Fibroblast of the conjunctiva (primary cell): Measurements from ENCODE around the gene DDX42.

Experiments used
- DNase-seq: peaks from one replicate; pipeline ENCODE4 v3.0.0-alpha.2; 2010; ENCODE audit warnings: low read depth

DDX42 gene

DNA sequence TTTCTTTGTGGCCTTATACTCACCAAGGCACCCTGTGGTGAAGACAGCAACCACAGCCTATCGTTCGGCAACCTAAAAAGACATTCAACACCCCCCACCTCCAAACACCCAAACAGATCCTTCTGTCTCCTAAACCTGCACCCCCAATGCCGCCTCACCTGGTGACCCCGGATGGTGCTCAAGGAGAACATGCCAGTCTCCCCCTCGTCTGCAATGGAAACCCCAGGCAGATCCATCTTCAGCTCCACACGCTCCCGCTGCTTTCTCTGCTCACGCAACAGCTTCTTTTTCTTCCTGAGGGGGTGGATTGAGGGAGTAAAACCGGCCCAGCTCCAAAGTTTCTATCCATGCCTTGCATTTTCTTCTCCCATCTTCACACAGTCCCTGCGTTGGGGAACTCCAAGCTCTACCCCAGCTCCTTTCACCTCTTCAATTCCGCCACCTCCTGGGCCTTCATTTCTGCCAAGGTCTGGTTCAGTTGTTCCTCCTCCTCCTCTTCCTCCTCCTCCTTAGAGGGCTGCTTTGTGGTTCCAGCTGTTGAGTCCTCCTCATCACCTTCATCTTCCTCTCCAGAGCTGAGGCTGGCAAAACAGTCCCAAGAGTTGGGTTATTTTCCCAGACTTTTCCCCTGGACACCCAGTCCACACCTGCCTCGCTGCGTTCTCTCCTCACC, 49.8 kb downstream of the DDX42 start:
- no peak for DNase-seq

DNA sequence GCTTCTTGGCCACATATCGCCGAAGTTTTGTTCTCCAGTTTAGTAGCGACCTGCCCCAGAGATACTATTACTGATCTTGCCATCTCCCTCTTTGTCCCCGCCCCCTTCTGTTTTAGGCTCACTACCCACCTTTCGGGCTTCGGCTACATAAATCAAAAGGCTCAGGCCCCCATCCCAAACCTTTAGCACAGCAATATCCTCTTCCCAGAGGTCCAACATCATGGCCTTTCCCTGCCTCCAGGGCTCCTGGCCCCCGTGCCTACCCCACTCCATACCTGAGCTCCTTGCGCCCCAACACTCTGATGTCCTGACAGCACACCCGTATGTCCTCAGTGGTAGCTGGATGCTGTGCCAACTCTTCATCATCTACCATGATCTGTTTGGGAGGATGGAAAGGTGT, 50.4 kb downstream of the DDX42 start:
- DNase-seq = no peak

DNA sequence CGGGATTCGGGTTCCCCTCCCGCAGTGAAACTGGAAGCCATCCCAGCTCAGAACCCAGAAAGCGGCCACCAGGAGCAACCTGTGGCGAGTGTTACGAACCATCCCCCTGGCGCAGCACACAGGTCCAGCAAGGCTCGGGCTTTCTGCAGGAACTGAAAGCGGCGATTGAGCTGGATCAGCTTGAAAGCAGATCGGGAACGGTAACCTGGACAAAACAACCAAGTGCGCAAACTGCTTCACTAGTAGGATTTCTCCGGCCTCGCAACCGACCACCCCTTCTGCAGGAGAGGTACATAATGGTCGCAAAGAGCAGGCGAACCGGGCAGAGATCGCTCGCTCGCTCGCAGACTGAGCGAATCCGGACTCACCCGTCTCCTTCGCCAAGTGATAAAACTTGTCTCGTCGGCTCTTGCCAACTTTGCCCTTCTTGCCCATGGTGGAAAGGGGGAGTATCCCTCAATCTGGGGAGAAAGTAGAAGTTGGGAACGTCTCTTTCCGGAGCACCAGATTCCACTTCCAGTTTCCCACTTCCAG, 52.6 kb downstream of the DDX42 start:
- DNase-seq = no peak

DNA sequence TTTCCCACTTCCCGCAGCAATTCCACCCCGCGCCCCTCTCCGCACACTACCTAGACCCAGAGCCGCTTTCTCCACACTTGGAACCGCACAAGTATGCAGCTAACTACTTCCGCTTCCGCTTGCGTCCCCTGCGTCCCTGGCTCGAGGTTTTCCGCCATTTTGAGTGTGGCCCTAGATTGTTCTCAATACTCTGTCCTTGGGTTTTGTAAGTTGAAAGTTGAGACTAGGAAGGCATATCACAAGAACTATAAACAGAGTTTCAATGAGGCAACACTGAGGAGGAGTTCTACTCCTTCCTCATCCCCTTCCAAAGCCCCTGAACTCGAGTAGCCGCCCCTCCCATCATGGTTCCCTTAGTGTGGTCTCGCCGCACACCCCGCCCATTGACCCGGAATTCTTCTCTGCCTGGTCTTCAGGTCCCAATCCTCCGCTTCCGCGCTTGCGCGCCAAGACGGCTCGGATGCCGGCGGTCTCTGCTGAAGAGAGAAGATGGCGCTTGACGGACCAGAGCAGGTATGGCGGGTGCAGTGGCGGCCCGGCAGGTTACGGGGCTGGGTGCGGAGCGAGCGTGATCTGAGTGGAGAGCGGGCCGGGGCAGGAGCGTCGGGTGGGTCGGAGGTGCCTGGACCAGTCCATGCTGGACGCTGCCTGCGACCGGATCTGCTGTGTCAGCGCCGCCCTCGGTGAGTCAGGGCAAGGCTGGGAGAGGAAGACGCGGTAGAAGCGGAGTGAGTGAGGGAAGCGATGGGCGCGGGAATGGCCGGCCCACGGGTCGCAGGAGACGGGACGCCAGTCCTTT, 53.2 kb downstream of the DDX42 start, which contains the start of the genes FTSJ3 and PSMC5:
TSS of gene FTSJ3 (minus strand) at position 662 of the 799 bp plus-strand sequence. CDS start 761 bp downstream, outside the sequence.
TSS of gene PSMC5 (plus strand) at position 430 of the 799 bp plus-strand sequence. CDS start at position 490, 60 bp downstream.
- peak; percentile 86 for DNase-seq

DNA sequence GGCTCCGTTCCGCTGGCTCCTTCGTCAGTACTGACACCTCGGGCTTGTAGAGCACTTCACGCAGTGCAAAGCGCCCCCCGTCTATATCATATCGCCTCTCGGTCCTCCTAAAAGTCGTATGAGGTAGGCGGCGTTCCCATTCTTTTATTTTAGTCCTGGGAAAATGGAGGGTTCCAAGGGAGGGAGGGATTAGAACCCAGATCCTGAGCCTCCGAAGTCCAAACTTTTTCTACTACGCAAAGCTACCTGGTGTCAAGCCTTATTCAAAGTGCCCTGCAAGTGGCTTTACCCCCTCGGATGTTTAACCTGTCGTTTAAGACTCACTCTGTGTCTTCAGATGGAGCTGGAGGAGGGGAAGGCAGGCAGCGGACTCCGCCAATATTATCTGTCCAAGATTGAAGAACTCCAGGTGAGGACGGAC, 53.8 kb downstream of the DDX42 start:
- DNase-seq = no peak

DNA sequence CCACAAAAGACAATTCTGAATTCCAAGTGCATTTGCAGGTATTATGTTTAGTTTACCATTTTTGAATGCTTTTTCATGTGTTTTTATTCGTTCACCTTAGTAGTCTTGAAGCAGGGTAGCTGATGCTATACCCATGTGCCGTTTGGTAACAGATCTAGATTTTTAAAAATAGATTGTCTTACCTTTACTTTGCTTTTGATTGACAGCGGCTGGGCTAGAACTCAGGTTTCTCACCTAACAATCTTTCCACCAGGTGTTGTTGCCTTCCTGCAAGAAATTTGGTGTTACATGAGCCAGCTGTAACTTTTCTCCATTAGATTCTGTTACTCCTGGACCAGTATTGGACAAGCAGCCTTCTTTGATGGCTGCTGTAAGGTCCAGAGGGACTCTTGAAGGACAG, 55.0 kb downstream of the DDX42 start:
- no peak for DNase-seq

DNA sequence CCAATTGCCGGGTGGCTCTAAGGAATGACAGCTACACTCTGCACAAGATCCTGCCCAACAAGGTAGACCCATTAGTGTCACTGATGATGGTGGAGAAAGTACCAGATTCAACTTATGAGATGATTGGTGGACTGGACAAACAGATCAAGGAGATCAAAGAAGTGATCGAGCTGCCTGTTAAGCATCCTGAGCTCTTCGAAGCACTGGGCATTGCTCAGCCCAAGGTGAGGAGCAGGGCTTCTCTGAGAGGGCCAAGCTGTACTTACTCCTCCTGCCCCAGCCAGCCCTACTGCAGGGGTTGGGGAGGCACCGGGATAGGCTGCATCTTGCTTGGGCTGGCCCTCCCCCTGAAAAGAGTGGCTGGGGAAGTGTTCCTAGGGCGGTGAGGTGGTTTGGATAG, 56.3 kb downstream of the DDX42 start:
- DNase-seq = no peak

DNA sequence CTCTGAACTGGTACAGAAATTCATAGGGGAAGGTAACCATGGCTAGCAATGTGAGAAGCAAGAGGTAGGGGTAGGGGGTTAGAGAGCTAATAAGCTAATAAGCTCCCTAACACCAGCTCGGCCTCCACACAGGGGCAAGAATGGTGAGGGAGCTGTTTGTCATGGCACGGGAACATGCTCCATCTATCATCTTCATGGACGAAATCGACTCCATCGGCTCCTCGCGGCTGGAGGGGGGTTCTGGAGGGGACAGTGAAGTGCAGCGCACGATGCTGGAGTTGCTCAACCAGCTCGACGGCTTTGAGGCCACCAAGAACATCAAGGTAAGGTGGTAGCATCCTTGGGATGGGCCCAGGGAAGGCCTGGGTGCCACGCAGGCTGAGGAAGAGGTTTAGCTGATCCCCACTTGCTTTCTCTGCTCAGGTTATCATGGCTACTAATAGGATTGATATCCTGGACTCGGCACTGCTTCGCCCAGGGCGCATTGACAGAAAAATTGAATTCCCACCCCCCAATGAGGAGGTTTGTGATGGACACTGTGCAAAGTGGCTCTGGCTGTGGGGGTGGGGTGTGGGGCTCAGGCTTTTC, 57.0 kb downstream of the DDX42 start:
- no peak for DNase-seq

DNA sequence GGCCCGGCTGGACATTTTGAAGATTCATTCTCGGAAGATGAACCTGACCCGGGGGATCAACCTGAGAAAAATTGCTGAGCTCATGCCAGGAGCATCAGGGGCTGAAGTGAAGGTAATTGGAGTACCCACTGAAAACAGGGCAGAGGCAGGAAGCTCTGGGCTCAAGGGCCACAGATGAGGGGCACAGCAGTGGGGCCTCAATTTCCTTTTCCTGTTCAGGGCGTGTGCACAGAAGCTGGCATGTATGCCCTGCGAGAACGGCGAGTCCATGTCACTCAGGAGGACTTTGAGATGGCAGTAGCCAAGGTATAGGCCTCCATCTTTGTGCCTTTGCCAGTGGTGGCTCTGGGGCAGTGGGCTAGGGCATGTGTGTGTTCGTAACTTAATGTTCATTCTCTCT, 57.5 kb downstream of the DDX42 start:
- no peak for DNase-seq

DNA sequence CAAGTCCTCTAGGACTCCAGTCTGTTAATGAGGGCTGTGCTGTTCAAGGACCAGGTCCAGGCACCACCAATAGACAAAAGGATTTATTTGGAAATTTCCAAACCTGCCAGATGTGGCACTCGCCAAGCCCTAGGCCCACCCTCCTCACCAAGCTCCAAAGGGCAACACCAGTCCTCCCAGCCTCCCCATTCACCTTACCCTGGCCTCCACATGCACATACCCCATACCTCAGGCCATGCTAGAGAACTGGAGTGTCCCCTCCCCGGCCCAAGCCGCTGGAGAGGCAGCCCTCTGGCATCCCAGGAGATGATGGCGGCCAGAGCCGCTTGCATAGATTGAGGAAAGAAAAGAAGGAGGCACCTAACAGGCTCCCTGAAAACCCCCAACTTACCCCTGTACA, 58.0 kb downstream of the DDX42 start:
- DNase-seq = no peak

DNA sequence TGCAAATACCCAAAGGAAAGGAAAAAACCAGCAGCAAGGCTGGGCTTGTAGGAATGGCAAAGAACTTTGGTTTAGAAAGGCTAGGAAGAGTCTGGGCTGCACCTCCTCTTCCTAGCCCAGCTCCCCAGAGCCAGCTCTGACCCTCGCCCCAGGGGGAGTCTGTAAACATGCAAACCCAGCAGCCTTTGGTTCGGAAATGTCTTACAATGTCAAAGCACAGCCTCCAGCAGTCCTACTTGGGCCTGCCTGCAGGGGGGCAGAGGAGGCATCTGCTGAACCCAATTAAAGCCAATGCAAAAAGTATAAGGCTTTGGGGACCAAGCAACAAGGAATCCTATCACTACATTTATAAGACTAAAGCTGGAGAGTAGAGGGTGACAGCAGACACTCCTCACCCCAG, 58.5 kb downstream of the DDX42 start:
- DNase-seq = no peak

DNA sequence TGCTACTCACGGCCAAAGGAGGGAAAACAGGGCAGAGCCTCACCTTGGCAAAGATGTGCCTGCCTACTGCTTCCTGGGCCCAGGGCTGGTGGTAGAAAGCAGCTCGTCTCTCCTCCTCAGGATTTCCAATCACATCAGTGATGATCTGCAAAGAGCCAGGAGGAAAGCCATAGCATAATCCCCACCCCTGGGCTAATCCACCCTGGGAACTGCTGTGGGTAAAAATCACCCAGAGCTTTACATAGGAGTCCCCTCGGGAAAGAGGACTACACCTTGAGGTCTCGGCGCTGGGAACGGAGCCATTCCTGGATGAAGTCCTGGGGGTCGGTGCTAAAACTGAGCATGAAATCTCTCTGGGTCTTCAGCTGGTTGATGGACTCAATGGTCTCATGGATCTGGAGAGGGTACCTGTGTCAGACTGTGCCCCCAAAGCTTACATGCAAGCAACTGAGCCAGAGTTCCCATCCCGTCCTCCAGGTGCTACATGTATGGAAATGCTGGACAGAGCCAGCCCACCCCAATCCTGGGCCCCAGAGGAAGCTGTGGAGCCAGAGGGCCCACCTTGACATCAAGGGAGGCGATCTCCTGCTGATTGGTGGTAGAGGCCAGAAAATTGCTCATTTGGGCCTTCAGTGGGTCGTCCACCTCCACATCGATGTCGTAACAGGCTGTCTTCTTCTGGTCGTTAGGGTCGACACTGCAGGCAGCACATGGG, 59.2 kb downstream of the DDX42 start:
- DNase-seq = no peak

DNA sequence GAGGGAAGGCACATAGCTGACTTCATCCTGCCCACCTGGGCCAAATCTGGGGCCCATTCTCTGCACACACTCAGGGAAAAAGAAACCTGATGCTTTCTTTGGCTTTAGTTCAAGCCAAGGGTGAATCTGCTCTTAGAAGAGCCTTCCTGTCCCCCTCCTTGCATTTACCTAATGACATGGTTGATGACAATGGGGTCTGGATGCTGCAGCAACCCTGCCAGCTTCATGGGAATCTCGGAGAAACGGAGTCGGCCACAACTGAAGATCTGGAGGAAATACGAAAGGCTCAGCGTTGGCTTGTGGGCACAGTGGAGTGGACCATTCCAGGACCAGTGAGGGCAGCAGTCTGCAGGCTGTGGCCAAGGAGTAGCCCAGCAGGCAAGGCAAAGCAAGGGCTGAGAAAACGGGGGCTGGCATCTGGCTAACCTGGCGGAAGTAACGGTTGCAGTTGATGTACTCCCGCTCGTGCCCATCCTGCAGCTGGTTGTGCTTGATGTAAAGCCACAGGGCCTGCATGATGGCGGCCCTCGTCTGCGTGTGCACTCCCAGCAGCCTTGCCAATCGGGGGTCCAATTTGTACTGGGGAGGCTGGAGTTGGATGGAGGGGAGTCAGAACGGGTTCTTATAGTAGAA, 59.9 kb downstream of the DDX42 start:
- DNase-seq = no peak

DNA sequence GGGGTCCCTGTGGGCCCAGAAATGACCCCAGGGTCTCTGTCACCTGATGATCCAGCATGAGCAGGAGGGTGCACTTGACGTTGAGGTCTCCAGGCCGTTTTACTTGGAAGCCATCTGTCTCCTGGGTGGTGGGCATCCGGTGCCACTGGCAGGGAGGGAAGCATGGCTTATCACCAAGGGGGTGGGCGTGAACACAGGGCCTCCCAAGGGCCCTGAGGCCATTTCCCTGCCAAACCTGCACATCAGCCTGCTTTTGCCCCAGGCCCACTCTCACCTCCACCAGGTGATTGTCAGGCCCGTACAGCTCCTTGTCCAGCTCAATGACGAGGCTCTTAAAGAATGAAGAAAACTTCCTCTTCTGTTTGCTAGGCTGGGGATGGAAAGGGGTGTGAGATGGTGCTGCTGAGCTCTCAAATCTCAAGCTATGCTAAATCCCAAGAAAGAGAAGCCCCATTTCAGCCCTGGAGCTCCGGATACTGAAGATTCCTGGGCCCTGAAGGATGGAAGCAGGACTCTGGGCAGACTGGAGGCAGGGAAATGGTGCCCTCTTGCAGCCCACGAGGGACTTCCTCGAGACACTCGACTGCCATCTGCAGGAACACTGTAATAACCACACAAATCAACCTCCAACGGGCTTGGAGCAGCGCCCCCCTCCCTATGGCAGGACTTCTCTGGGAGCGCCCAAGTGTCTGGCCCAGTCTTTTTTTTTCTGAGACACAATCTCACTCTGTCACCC, 60.6 kb downstream of the DDX42 start:
- DNase-seq = peak; percentile 88

DNA sequence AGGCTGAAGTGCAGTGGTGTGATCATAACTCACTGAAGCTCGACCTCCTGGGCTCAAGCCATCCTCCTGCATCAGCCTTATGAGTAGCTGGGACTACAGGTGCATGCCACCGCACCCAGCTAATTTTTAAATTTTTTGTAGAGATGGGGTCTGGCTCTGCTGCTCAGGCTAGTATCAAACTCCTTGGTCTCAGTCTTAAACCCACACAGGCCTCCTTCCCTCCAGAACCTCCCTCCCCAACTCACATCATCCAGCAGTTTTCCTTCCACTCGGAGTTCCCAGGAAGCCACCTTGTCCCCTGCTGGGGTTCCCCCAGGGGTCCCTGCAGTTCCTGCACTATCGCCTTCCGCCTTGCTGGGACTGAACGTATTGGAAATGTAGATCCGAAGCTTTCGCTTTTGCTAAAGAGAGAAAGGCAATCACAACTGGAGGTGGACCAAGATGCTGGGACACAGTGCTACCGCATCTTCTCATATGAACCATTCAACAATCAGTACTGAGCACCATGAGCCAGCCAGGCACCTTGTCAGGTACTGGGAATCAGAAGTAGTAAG, 61.3 kb downstream of the DDX42 start:
- no peak for DNase-seq

DNA sequence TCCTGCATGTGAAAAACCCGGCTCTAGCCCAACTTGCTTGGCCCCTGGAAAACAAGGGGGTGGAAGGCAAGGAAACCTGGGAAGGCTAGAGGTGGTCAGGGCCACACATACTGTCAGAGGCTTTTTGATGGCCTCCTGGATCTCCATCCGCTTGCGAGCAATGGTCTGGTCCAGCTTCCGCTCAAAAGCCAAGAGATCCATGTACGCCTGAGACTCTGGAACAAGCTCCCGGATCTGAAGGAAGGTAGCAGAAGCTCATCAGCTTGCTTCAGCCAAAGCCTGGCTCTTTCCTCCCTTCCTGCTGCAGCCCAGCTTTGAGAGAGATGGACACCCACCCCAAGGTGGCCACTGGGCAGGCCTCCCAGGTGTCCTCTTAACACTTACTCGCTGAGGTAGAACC, 62.8 kb downstream of the DDX42 start:
- DNase-seq = no peak

DNA sequence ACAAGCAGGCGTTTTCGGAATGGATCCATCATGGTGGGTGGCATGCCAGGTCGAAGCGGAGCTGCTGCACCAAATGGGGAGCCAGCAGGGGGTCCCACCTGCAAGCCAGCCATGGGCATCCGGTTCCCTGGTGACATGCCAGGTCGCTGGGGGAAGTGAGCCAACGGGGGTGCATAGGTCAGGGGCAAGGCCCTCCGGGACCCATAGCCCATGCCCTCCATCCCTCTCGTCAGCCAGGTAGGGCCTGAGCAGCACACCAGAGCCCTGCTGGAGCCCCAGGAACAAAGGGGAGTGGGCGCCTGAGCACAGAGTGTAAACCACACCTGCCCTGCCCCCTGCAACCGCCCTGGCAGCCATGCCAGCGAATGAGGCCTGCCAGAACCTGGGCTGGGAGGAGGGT, 63.5 kb downstream of the DDX42 start:
- no peak for DNase-seq

DNA sequence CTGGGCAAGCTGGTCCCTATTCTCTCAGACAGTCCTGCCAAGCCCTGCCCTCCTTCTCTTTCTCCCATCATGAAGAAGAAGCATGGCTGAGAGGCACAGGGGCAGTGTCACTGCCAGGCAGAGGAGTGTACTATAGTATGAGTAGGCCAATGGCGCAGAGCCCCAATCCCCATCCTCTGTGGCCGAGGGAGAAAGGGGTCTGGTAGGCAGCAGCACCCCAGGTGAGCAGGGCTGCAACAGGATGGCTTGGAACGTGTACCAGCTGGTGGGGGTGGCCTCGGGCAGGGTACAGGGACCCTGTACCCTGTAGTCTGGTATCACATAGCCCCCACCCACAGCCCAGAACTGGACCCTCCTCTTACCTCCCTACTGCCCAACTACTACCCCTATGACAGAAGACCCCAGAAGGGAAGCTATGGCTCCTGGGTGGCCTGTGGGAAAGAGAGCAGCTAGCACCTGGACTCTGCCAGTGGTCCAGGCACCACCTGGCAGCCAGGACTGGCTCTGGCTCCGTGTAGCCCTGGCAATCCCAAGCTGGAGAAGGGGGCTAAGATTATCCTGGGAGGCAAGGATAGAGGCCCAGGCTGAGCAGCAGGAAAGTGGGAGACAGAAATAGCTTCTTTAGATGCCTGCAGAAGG, 64.1 kb downstream of the DDX42 start:
- DNase-seq = no peak

DNA sequence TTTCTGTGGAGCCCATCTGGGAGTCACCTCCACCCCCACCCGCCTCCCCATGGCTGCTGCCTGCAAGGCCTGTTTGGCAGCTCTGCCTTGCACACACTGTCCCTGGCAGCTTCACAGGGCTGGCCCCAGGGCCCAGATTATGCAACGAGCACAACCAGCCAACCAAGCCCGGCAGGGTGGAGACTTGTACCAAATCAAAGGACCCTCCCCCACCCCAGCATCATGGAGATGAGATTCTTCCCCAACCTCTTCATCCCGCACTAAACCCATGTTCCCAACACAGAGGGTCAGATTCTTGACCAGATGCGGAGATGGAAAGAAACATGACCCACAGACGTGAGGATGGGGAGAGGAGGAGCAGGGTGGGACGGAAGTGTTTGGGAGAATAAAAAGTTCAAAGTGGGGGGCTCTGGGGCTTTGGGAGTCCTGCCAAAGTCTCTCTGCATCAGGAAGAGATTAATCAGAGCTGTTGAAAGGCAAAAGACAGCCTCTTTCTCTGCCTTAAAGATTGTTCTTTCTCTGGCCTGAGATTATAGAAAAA, 64.7 kb downstream of the DDX42 start:
- peak; percentile 97 for DNase-seq
